ENCODE measurements around the gene IFT27. TPM values are rescaled to one million over a fixed set of nuclear protein-coding genes. Genes with fewer than 3 reads are reported as not detected.

Gene IFT27
- polyA plus RNA-seq, 1 donor (not counting 4 experiments of a cell fraction or from before 2014, with no cell fraction given), result 18.5 TPM

GRCh38 chr22:36809351-36809750, 33.4 kb upstream of the IFT27 start:
- FAIRE-seq (no peak), DNase-seq (ENCODE audit: low read depth, low spot score) (no peak)
- Histone ChIP-seq H3K9ac (ENCODE audit: control insufficient read depth, extremely low read depth, insufficient read depth, low read length) (no peak overlapping the region), H3K79me2 (ENCODE audit: control insufficient read depth, insufficient read depth, low read length) (no peaks in the 10 kb centered on the region), H2AFZ (ENCODE audit: control insufficient read depth, low read length) (no peak overlapping the region), H4K20me1 (ENCODE audit: control insufficient read depth, extremely low read depth, insufficient read depth, low read length) (no peaks in the 10 kb centered on the region), H3K27me3 (ENCODE audit: control insufficient read depth, extremely low read depth, insufficient read depth, low read length) (peaks cover 18% of the 10 kb centered on the region), H3K9me3 (ENCODE audit: control insufficient read depth, low read depth, low read length) (no peaks in the 10 kb centered on the region), H3K9me1 (ENCODE audit: control insufficient read depth, extremely low read depth, insufficient read depth, low read length) (no peaks in the 10 kb centered on the region), H3K4me2 (ENCODE audit: control insufficient read depth, extremely low read depth, insufficient read depth, low read depth, low read length) (no peak overlapping the region), H3K27ac (ENCODE audit: control insufficient read depth, insufficient read depth, low read length) (no peak overlapping the region), H3K4me3 (ENCODE audit: control insufficient read depth in 2 of 3, extremely low read depth in 1 of 3, insufficient read depth in 2 of 3, low read depth in 1 of 3, low read length in 3 of 3) (no peak overlapping the region), H3K4me1 (ENCODE audit: control insufficient read depth, extremely low read depth, insufficient read depth, low read length) (no peaks in the 10 kb centered on the region), H3K36me3 (ENCODE audit: control insufficient read depth in 2 of 2, extremely low read depth in 1 of 2, insufficient read depth in 2 of 2, low read length in 2 of 2) (no peaks in the 10 kb centered on the region)
- dilution Hi-C loops (cut with MboI; ENCODE audit: extremely low pct_ligation_motif_present, low sequenced_read_pairs), result no loop called here
- no peak for TF ChIP-seq CTCF (optimal IDR thresholded peaks at IDR 0.05 in 1 of 3, IDR thresholded peaks at IDR 0.05 in 1 of 3, conservative IDR thresholded peaks at IDR 0.05 in 1 of 3; ENCODE audit: extremely low read depth in 1 of 3, insufficient read depth in 2 of 3, low read length in 3 of 3)
- no peak for TF ChIP-seq EZH2 (IDR thresholded peaks at IDR 0.05; ENCODE audit: low read length)

GRCh38 chr22:36808721-36809344, 32.9 kb upstream of the IFT27 start:
- TF ChIP-seq EZH2 (IDR thresholded peaks at IDR 0.05; ENCODE audit: low read length), result no peak
- no peak for TF ChIP-seq CTCF (optimal IDR thresholded peaks at IDR 0.05 in 1 of 3, IDR thresholded peaks at IDR 0.05 in 1 of 3, conservative IDR thresholded peaks at IDR 0.05 in 1 of 3; ENCODE audit: extremely low read depth in 1 of 3, insufficient read depth in 2 of 3, low read length in 3 of 3)
- H3K4me1 ChIP-seq (ENCODE audit: control insufficient read depth, extremely low read depth, insufficient read depth, low read length), result no peaks in the 10 kb centered on the region
- no peaks in the 10 kb centered on the region for H3K36me3 ChIP-seq (ENCODE audit: control insufficient read depth in 2 of 2, extremely low read depth in 1 of 2, insufficient read depth in 2 of 2, low read length in 2 of 2)
- H3K9ac ChIP-seq (ENCODE audit: control insufficient read depth, extremely low read depth, insufficient read depth, low read length), result no peak overlapping the region
- no peaks in the 10 kb centered on the region for H4K20me1 ChIP-seq (ENCODE audit: control insufficient read depth, extremely low read depth, insufficient read depth, low read length)
- no peaks in the 10 kb centered on the region for H3K79me2 ChIP-seq (ENCODE audit: control insufficient read depth, insufficient read depth, low read length)
- FAIRE-seq, result no peak
- dilution Hi-C loops (cut with MboI; ENCODE audit: extremely low pct_ligation_motif_present, low sequenced_read_pairs), result no loop called here
- H2AFZ ChIP-seq (ENCODE audit: control insufficient read depth, low read length), result no peak overlapping the region
- H3K27ac ChIP-seq (ENCODE audit: control insufficient read depth, insufficient read depth, low read length), result no peak overlapping the region
- H3K9me1 ChIP-seq (ENCODE audit: control insufficient read depth, extremely low read depth, insufficient read depth, low read length), result no peaks in the 10 kb centered on the region
- no peak overlapping the region for H3K4me3 ChIP-seq (ENCODE audit: control insufficient read depth in 2 of 3, extremely low read depth in 1 of 3, insufficient read depth in 2 of 3, low read depth in 1 of 3, low read length in 3 of 3)
- no peaks in the 10 kb centered on the region for H3K9me3 ChIP-seq (ENCODE audit: control insufficient read depth, low read depth, low read length)
- H3K4me2 ChIP-seq (ENCODE audit: control insufficient read depth, extremely low read depth, insufficient read depth, low read depth, low read length), result no peak overlapping the region
- peaks cover 14% of the 10 kb centered on the region for H3K27me3 ChIP-seq (ENCODE audit: control insufficient read depth, extremely low read depth, insufficient read depth, low read length)
- no peak for DNase-seq (ENCODE audit: low read depth, low spot score)
